Measurements from ENCODE around the gene BRF1. TPM values are rescaled to one million over a fixed set of nuclear protein-coding genes. Genes with fewer than 3 reads are reported as not detected.
A peak's percentile ranks its signal among the peaks of the same experiment; 100 is the strongest.

BRF1 gene
- total RNA-seq, 1 experiment from 2014 or later, result 12.0 TPM

GRCh38 chr14:105267820-105268548 lies 32.8 kb downstream of the BRF1 start:
- DNase-seq (ENCODE audit: low spot score), result no peak

DNA sequence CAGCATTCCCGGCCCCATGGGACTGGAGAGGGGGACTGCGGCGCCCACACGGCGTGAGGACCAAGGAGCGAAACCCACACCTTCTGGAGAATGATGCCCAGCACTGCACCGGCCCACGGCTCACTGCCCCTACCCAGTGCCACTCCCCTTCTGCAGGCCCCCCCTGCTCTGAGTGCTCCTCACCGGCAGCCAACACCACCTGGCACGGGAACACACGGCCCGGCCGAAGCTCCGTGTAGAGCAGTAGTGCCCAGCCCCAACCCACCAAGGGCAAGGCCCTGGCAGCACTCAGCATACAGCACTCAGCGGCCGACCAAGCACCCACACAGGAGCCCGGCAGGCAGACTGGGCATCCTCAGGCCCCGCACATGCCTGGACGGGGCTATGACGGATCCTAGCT lies 39.0 kb downstream of the BRF1 start:
- no peak for DNase-seq (ENCODE audit: low spot score)

DNA sequence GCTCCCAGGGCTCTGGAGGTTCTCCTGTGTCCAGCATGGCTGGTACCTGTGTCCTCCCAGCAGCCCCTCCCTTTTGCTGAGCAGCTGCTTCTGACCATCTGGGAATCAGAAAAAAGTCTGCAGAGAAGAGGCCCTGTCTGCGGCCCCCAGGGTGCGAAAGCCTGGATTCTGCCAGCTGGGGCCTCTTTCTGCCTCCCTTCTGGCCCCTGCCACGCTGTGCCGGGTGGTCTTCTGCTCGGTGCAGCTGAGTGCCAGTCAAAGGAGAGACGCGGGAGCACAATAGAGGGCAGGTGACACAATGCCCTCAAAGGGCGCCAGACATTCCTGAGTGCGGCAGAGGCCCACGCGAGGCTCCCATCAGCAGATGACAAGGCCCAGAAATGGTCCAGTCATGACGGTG lies 39.8 kb downstream of the BRF1 start:
- no peak for DNase-seq (ENCODE audit: low spot score)

DNA sequence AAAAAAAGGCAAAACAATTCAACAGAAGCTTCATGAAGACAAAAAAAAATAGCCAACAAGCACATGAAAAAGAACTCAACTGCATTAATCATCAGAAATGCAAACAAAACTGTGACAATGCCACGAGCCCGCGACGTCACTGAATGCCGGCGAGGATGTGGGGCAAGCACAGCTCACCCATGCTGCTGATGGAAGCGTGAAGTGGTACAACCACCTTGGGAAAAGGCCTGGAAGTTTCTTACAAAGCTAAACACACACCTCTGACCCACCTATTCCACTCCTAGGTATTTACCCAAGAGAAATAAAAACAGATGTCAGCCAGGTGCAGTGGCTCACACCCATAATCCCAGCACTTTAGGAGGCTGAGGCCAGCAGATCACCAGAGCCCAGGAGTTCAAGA lies 42.0 kb downstream of the BRF1 start:
- no peak for DNase-seq (ENCODE audit: low spot score)

- DNase-seq (ENCODE audit: low spot score), result no peak
Observed at GRCh38 chr14:105257464-105257863, 43.3 kb downstream of the BRF1 start.

GRCh38 chr14:105256292-105256960 lies 44.4 kb downstream of the BRF1 start:
- no peak for DNase-seq (ENCODE audit: low spot score)

DNA sequence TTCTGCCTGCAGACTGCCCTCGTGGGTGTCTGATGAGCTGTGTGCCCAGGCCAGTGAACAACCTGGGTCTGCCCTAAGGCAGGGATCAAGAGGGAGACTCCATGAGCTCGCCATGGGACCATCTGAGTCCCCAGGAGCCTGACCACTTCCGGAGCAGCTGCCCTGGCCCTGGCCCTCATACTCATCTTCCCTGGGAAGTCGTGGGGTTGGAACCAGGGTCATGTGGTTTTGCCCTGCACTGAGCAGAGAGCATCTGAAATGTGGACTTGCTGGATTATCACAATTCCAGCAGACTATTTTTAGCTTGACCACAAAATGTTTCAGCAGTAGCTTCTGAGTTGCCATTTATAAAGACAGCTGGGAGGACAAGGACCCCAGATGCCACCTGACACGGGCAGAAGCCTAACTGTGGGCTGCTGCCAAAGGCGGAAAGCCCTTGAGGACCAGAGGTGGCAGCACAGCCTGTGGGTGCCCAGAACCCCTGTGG lies 45.7 kb downstream of the BRF1 start:
- peak; percentile 71 for DNase-seq (ENCODE audit: low spot score)

DNA sequence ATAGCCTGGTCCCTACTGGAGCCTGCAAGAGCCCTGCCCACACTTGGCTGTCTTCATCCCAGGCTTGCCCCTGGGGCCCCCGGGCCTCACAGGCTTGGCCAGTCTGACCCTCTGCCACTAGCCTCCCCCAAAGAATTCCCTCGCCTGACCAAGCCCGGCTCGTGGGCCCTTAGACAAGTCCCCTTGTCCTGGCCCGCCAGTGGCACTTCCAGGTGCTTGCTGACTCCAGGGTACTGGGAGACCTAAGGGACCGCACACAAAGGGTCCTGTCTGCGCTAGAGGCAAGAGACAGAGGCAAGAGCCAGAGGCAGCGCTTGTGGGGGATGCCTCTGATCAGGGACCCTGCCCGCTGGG lies 47.5 kb downstream of the BRF1 start:
- DNase-seq (ENCODE audit: low spot score), result no peak

GRCh38 chr14:105252552-105253328 lies 48.1 kb downstream of the BRF1 start:
- no peak for DNase-seq (ENCODE audit: low spot score)

GRCh38 chr14:105251920-105252319 lies 48.9 kb downstream of the BRF1 start:
- DNase-seq (ENCODE audit: low spot score), result no peak

- DNase-seq (ENCODE audit: low spot score), result no peak
Observed at GRCh38 chr14:105250986-105251385, 49.8 kb downstream of the BRF1 start.

DNA sequence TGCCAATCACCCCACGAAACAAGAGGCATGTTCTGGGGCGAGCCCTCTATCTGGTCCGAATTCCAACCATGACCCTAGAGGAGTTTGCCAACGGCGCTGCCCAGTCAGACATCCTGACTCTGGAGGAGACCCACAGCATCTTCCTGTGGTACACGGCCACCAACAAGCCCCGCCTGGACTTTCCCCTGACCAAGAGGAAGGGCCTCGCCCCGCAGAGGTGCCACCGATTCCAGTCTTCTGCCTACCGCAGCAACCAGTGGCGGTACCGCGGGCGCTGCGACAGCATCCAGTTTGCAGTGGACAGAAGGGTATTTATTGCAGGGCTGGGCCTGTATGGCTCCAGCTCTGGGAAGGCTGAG lies 50.8 kb downstream of the BRF1 start:
- DNase-seq (ENCODE audit: low spot score), result no peak

- DNase-seq (ENCODE audit: low spot score), result no peak
Observed at GRCh38 chr14:105249182-105250007, 51.4 kb downstream of the BRF1 start.

- no peak for DNase-seq (ENCODE audit: low spot score)
Observed at GRCh38 chr14:105248368-105249181, 52.2 kb downstream of the BRF1 start, which contains the start of gene BTBD6. Gene BTBD6, plus strand, starts transcription at chr14:105248533. Its CDS starts 179 bp downstream, at chr14:105248712.

GRCh38 chr14:105247715-105248367 lies 53.0 kb downstream of the BRF1 start:
- no peak for DNase-seq (ENCODE audit: low spot score)

GRCh38 chr14:105247026-105247425 lies 53.8 kb downstream of the BRF1 start:
- no peak for DNase-seq (ENCODE audit: low spot score)

DNA sequence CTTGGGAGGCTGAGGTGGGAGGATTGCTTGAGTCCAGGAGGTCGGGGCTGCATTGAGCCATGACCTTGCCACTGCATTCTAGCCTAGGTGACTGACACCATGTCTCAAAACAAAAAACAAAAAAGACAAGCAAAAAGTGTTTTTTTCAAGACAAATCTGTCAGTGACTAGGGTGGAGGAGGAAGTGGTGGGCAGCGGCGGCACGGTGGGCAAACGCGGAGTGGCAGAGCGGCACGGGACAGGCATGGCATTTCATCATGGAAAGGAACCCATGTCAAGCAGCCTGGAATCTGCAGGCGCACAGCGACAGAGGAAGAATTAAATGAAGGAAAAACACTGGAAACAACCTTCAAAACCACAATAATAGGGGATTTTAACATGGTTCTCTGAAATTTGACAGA lies 56.5 kb downstream of the BRF1 start:
- DNase-seq (ENCODE audit: low spot score), result no peak

GRCh38 chr14:105241641-105242040 lies 59.2 kb downstream of the BRF1 start:
- no peak for DNase-seq (ENCODE audit: low spot score)

DNA sequence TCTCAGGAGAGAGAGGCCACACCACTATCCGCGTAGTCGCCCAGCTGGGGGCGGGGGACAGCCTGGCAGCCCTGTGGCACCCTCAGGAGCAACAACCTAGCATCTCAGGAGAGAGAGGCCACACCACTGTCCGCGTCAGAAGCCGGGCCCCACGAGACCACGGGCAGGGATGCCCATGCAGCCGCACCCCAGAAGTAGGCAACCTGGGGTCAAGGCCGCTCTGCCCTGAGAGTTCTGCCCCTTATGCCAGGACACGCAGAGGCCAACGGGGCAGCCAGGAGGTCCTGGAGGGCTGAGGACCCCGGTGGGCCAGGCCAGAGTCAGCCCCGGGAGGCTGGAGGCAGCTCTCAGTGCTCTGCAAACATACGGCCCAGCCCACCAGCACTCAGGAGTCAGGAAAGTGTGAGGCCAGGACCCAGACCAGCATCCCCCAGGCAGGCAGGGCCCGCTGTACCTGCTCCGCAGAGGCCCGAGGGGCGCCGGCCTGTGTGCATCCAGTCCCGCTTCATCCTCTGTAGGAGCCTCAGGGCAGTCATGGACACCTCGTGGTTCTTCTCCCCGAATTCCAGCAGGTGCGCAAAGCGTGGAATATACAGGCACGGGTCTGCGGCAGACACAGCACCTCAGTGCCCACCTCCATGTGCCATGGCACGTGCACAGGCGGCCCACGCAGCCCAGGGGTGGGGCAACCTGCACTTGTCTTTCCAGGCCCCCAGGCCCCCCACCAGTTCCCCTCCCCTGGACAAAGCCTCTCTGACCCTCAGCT lies 59.8 kb downstream of the BRF1 start:
- DNase-seq (ENCODE audit: low spot score), result no peak
